MCF 10A (cell line): Measurements from ENCODE around the gene IL1RAPL2. TPM values are rescaled to one million over a fixed set of nuclear protein-coding genes. Genes with fewer than 3 reads are reported as not detected.

Experiments
- BruUV-seq: library from RNA; stranded (reverse); fragments of 400-500 nt; replicated peaks from 2 replicates; lab custom pipeline; 2021; lab: Mats Ljungman, UMichigan
- CTCF ChIA-PET: fragments of 300-600 bp; sonication (Branson Sonifier 250); formaldehyde crosslinking; extraction: SDS; loops from one replicate; lab custom pipeline; 2021; ENCODE audit warnings: antibody characterized with exemption, inconsistent platforms; lab: Yijun Ruan, JAX
- POLR2A ChIA-PET: fragments of 300-600, 350-650 bp; sonication (Branson Sonifier 250); formaldehyde crosslinking; extraction: SDS; loops from one replicate; lab custom pipeline; 2020; ENCODE audit warnings: antibody characterized with exemption, inconsistent platforms; lab: Yijun Ruan, JAX
- DNase-seq: peaks from one replicate; pipeline ENCODE4 v3.0.0-alpha.2; 2018; ENCODE audit not compliant: unreplicated experiment
- H3K27ac Mint-ChIP-seq: one replicate; pipeline ENCODE4 v1.8.0; 2022; ENCODE audit warnings: mild to moderate bottlenecking, low read depth, mixed read lengths; ENCODE audit not compliant: unreplicated experiment
- H3K27me3 Mint-ChIP-seq: one replicate; pipeline ENCODE4 v1.8.0; 2022; ENCODE audit warnings: mixed read lengths; ENCODE audit not compliant: insufficient read depth, unreplicated experiment
- H3K36me3 Mint-ChIP-seq: one replicate; pipeline ENCODE4 v1.8.0; 2022; ENCODE audit warnings: mild to moderate bottlenecking, moderate library complexity, mixed read lengths; ENCODE audit not compliant: insufficient read depth, unreplicated experiment
- H3K4me1 Mint-ChIP-seq: one replicate; pipeline ENCODE4 v1.8.0; 2022; ENCODE audit warnings: mixed read lengths; ENCODE audit not compliant: insufficient read depth, unreplicated experiment
- H3K4me3 Mint-ChIP-seq: one replicate; pipeline ENCODE4 v1.8.0; 2022; ENCODE audit warnings: mild to moderate bottlenecking, moderate library complexity, mixed read lengths; ENCODE audit not compliant: unreplicated experiment
- H3K9me3 Mint-ChIP-seq: one replicate; pipeline ENCODE4 v1.8.0; 2022; ENCODE audit warnings: mixed read lengths; ENCODE audit not compliant: unreplicated experiment
- CTCF ChIP-seq: fragments of 200-600 bp; IDR thresholded peaks from one replicate; pipeline ENCODE4 v1.8.0; 2022; ENCODE audit warnings: antibody characterized with exemption, mild to moderate bottlenecking; ENCODE audit not compliant: unreplicated experiment
- intact Hi-C: fragments of 100-400 bp; cut with micrococcal nuclease; formaldehyde crosslinking; loops from 2 replicates; pipeline ENCODE4 v1.14.1; 2022
- total RNA-seq: library from RNA; stranded (reverse); gene quantifications from 2 replicates; pipeline ENCODE4 v1.2.3, GENCODE V29; 2022

The IL1RAPL2 gene
- total RNA-seq, 1 experiment from 2014 or later: 4.4 TPM

- CTCF ChIA-PET: interaction anchor here (0.6 kb wide), 1 partner anchor 1003 kb away, joined by 3 read pairs; no protein-coding TSS in a partner anchor
- H3K4me1 Mint-ChIP-seq: no peaks in the 10 kb centered on the region
- peaks cover 19% of the 10 kb centered on the region for H3K9me3 Mint-ChIP-seq
- no peak for DNase-seq
- H3K4me3 Mint-ChIP-seq: no peak overlapping the region
- TF ChIP-seq CTCF: no peak
- H3K27me3 Mint-ChIP-seq: peaks cover 2% of the 10 kb centered on the region
- intact Hi-C loops: no loop called here
- no TSS peak for BruUV-seq
- no peaks in the 10 kb centered on the region for H3K36me3 Mint-ChIP-seq
- POLR2A ChIA-PET: no interaction called here
- no peak overlapping the region for H3K27ac Mint-ChIP-seq
Measured at GRCh38 chrX:104762641-104763040, 196.6 kb downstream of the IL1RAPL2 start.

GRCh38 chrX:104789784-104790183, 223.8 kb downstream of the IL1RAPL2 start:
- no peak overlapping the region for H3K27ac Mint-ChIP-seq
- H3K4me1 Mint-ChIP-seq: no peaks in the 10 kb centered on the region
- no TSS peak for BruUV-seq
- peaks cover 60% of the 10 kb centered on the region for H3K27me3 Mint-ChIP-seq
- intact Hi-C loops: no loop called here
- ChIA-PET POLR2A (no interaction called here), CTCF (interaction anchor here (0.8 to 0.9 kb wide), 2 partner anchors 124 to 131 kb away, joined by 3 read pairs; no protein-coding TSS in a partner anchor)
- H3K36me3 Mint-ChIP-seq: no peaks in the 10 kb centered on the region
- DNase-seq: no peak
- no peak for TF ChIP-seq CTCF
- H3K4me3 Mint-ChIP-seq: no peak overlapping the region
- no peaks in the 10 kb centered on the region for H3K9me3 Mint-ChIP-seq

GRCh38 chrX:104795804-104796203, 229.8 kb downstream of the IL1RAPL2 start:
- POLR2A ChIA-PET: interaction anchor here (0.9 kb wide), 1 partner anchor 10 kb away, joined by 4 read pairs; no protein-coding TSS in a partner anchor
- Mint-ChIP-seq H3K4me3 (no peak overlapping the region), H3K9me3 (no peaks in the 10 kb centered on the region), H3K27me3 (peaks cover 53% of the 10 kb centered on the region), H3K4me1 (no peaks in the 10 kb centered on the region), H3K36me3 (no peaks in the 10 kb centered on the region), H3K27ac (no peak overlapping the region)
- DNase-seq: no peak
- intact Hi-C loops: no loop called here
- no peak for TF ChIP-seq CTCF
- no TSS peak for BruUV-seq
- CTCF ChIA-PET: interaction anchor here (0.6 kb wide), 1 partner anchor 68 kb away, joined by 3 read pairs; no protein-coding TSS in a partner anchor

GRCh38 chrX:104803219-104803618, 237.2 kb downstream of the IL1RAPL2 start:
- BruUV-seq: no TSS peak
- Mint-ChIP-seq H3K27ac (no peak overlapping the region), H3K9me3 (no peaks in the 10 kb centered on the region), H3K27me3 (peaks cover 83% of the 10 kb centered on the region), H3K4me3 (no peak overlapping the region), H3K4me1 (no peaks in the 10 kb centered on the region), H3K36me3 (no peaks in the 10 kb centered on the region)
- ChIA-PET CTCF (no interaction called here), POLR2A (no interaction called here)
- TF ChIP-seq CTCF: no peak
- no peak for DNase-seq
- intact Hi-C loops: no loop called here
